HepG2 (cell line): ENCODE measurements around the gene TPRG1. TPM values are rescaled to one million over a fixed set of nuclear protein-coding genes. Genes with fewer than 3 reads are reported as not detected.
A peak's percentile ranks its signal among the peaks of the same experiment; 100 is the strongest.

ENCODE experiments used
- ATAC-seq: fragments of 200-7000 bp; cut with Tn5 transposase; 3 replicates; pipeline ENCODE4 v1.9.1; 2020; ENCODE audit warnings: mild to moderate bottlenecking, moderate library complexity
- BruUV-seq: library from RNA; stranded (reverse); fragments of 400-500 nt; replicated peaks from 2 replicates; lab custom pipeline; 2021; lab: Mats Ljungman, UMichigan
- CTCF ChIA-PET: fragments of 300-600 bp; formaldehyde crosslinking; extraction: SDS; loops from one replicate; lab custom pipeline; 2021; ENCODE audit warnings: low total read pairs, inconsistent platforms, low intra/inter-chr PET ratio; lab: Yijun Ruan, JAX
- POLR2A ChIA-PET: fragments of 350-600 bp; sonication (Branson Sonifier 250); formaldehyde crosslinking; loops from one replicate; lab custom pipeline; 2020; ENCODE audit warnings: antibody characterized with exemption, inconsistent platforms; lab: Yijun Ruan, JAX
- DNase-seq: peaks from one replicate; pipeline ENCODE4 v3.0.0-alpha.2; 2015; ENCODE audit warnings: low spot score
- FAIRE-seq: peaks from 3 replicates; lab custom pipeline; 2011; peaks lifted over from hg19 to GRCh38; lab: Jason Lieb, UNC
- H2AFZ ChIP-seq: one replicate; pipeline ENCODE4 v1.6.1; 2011; ENCODE audit warnings: low read length, inconsistent platforms
- H3K27ac ChIP-seq: fragments of 300-600 bp; 3 replicates; pipeline ENCODE4 v1.8.0; 2011; ENCODE audit warnings: mixed run types, mild to moderate bottlenecking, mixed read lengths, low read length, inconsistent platforms; ENCODE audit not compliant: insufficient read depth; ENCODE audit errors: extremely low read length
- H3K27me3 ChIP-seq, 2 experiments: fragments of 200-600 bp in 1 of 2; 2 replicates in 1 of 2; 3 replicates in 1 of 2; pipeline versions ENCODE4 v1.6.0 to v1.8.0; 2011; ENCODE audit warnings: low read length in 2 of 2, mild to moderate bottlenecking in 2 of 2, moderate library complexity in 2 of 2, inconsistent platforms in 1 of 2; ENCODE audit not compliant: insufficient read depth in 2 of 2, control insufficient read depth in 1 of 2
- H3K36me3 ChIP-seq, 2 experiments: fragments of 200-600 bp in 1 of 2; replicated peaks in 1 of 2; 2 replicates in 1 of 2; 3 replicates in 1 of 2; pipeline versions ENCODE4 v1.5.1 to v1.8.0; 2011; ENCODE audit warnings: low read length in 2 of 2, inconsistent platforms in 1 of 2; ENCODE audit not compliant: insufficient read depth in 2 of 2, control insufficient read depth in 1 of 2
- H3K4me1 ChIP-seq: 2 replicates; pipeline ENCODE4 v1.5.1; 2012; ENCODE audit warnings: low read length, inconsistent platforms; ENCODE audit not compliant: insufficient read depth
- H3K4me2 ChIP-seq: 2 replicates; pipeline ENCODE4 v1.6.0; 2011; ENCODE audit warnings: low read depth, low read length, inconsistent platforms
- H3K4me3 ChIP-seq, 3 experiments: fragments of 200-600 bp in 1 of 3; sonication (generic), shearing (Covaris generic) in 1 of 3; replicated peaks in 1 of 3; 2 replicates each; pipeline ENCODE4 v1.5.1; 2011 to 2016; ENCODE audit warnings: low read length in 3 of 3, inconsistent platforms in 2 of 3, low read depth in 2 of 3, mild to moderate bottlenecking in 2 of 3, control low read depth in 1 of 3, mixed read lengths in 1 of 3; ENCODE audit not compliant: insufficient read depth in 1 of 3
- H3K79me2 ChIP-seq: one replicate; pipeline ENCODE4 v1.6.1; 2011; ENCODE audit warnings: low read length, inconsistent platforms; ENCODE audit not compliant: insufficient read depth
- H3K9ac ChIP-seq: 2 replicates; pipeline ENCODE4 v1.6.0; 2011; ENCODE audit warnings: mild to moderate bottlenecking, low read depth, low read length, inconsistent platforms; ENCODE audit not compliant: insufficient read depth
- H3K9me3 ChIP-seq: 2 replicates; pipeline ENCODE4 v1.5.1; 2012; ENCODE audit warnings: mild to moderate bottlenecking, low read length
- H4K20me1 ChIP-seq: 2 replicates; pipeline ENCODE4 v1.6.0; 2011; ENCODE audit warnings: inconsistent platforms, mild to moderate bottlenecking, low read length, moderate library complexity; ENCODE audit not compliant: insufficient read depth
- CTCF ChIP-seq: sonication (generic); formaldehyde crosslinking; IDR thresholded peaks from 2 replicates; pipeline ENCODE4 v1.5.0; 2020; ENCODE audit warnings: mild to moderate bottlenecking, missing genetic modification reagents, moderate library complexity
- FOXJ3 ChIP-seq: sonication (generic); formaldehyde crosslinking; IDR thresholded peaks from 2 replicates; pipeline ENCODE4 v1.4.0; 2020; ENCODE audit warnings: missing genetic modification reagents, mild to moderate bottlenecking, borderline replicate concordance
- MAZ ChIP-seq, 2 experiments: sonication (generic) in 1 of 2; formaldehyde crosslinking in 1 of 2; IDR thresholded peaks; 2 replicates each; pipeline versions ENCODE4 v1.5.0 to v1.6.1; 2012 to 2020; ENCODE audit warnings: low read depth in 2 of 2, mild to moderate bottlenecking in 2 of 2, borderline replicate concordance in 1 of 2, improper control_type of control experiment in 1 of 2, low read length in 1 of 2, missing genetic modification reagents in 1 of 2, moderate library complexity in 1 of 2
- RNF2 ChIP-seq: fragments of 450-650 bp; conservative IDR thresholded peaks from 2 replicates; pipeline ENCODE4 v1.6.1; 2016; ENCODE audit warnings: low read depth
- STAG1 ChIP-seq: sonication (generic); formaldehyde crosslinking; IDR thresholded peaks from 2 replicates; pipeline ENCODE4 v1.4.0; 2020; ENCODE audit warnings: missing genetic modification reagents
- TBX3 ChIP-seq: fragments of 450-650 bp; IDR thresholded peaks from 2 replicates; pipeline ENCODE4 v1.6.1; 2017; ENCODE audit warnings: antibody characterized with exemption, mild to moderate bottlenecking, inconsistent platforms, borderline replicate concordance
- ZNF512 ChIP-seq: sonication (generic); formaldehyde crosslinking; IDR thresholded peaks from 2 replicates; pipeline ENCODE4 v1.4.0; 2020; ENCODE audit warnings: mild to moderate bottlenecking, missing genetic modification reagents
- WGBS: methylation state at CpG from one replicate; pipeline ENCODE4 v1.1.6; 2017; ENCODE audit warnings: low lambda C conversion rate; 5-methylcytosine and 5-hydroxymethylcytosine counted together
- in situ Hi-C: cut with HindIII; loops from 2 replicates; pipeline ENCODE4 v1.10.0; 2017; ENCODE audit warnings: low pct_unique_long_range_greater_than_20kb; ENCODE audit not compliant: extremely low pct_ligation_motif_present
- intact Hi-C: fragments of 100-400 bp; cut with micrococcal nuclease; formaldehyde crosslinking; loops from one replicate; pipeline ENCODE4 v1.10.0; 2022; ENCODE audit not compliant: unreplicated experiment
- polyA plus RNA-seq, 8 experiments: library from polyadenylated mRNA; depleted of rRNA in 3 of 8; stranded (reverse) in 7 of 8; unstranded in 1 of 8; fragments of >200 nt; fragmentation: Illumina TruSeq in 4 of 8; extraction: Trizol in 4 of 8; gene quantifications; 2 replicates each; pipeline versions ENCODE4 v1.2.1 to v1.2.3, GENCODE V29; 2011 to 2016; ENCODE audit warnings: low read depth in 4 of 8, missing spikeins in 1 of 8, mixed read lengths in 1 of 8; ENCODE audit not compliant: insufficient read depth in 1 of 8
- total RNA-seq, 5 experiments: library from RNA; depleted of rRNA; stranded (reverse); fragments of >200 nt; fragmentation: Illumina TruSeq; extraction: Trizol; gene quantifications; 2 replicates each; pipeline ENCODE4 v1.2.3, GENCODE V29; 2016; ENCODE audit warnings: low read depth in 1 of 5

The TPRG1 gene
- total and polyA plus RNA-seq, 2 of the 13 experiments (the other 11 are each of a cell fraction or from before 2014, with no cell fraction given): 0.17 TPM; not detected in 1

GRCh38 chr3:189272500-189273119 is 100.8 kb downstream of the TPRG1 start:
- in situ Hi-C loops: loop anchor here (5.0 kb wide), 1 partner anchor 675 kb away; no protein-coding TSS in a partner anchor
- DNase-seq: no peak
- POLR2A ChIA-PET: no interaction called here

More at GRCh38 chr3:189272500-189273119, 100.8 kb downstream of the TPRG1 start:
- H3K4me3 ChIP-seq: no peak overlapping the region
- TF ChIP-seq RNF2 (no peak), ZNF512 (CRISPR knock-in tag) (0 out of 2 replicates have a peak, but pooled peaks have one; percentile 42), TBX3 (no peak), CTCF (CRISPR knock-in tag) (peak; percentile 49), STAG1 (CRISPR knock-in tag) (peak; percentile 38), FOXJ3 (CRISPR knock-in tag) (no peak), MAZ (IDR thresholded peaks at IDR 0.05; ENCODE audit: borderline replicate concordance, low read depth, low read length) (no peak), MAZ (CRISPR knock-in tag; IDR thresholded peaks at IDR 0.05; ENCODE audit: low read depth) (no peak)
- no peaks in the 10 kb centered on the region for H3K4me1 ChIP-seq
- CTCF ChIA-PET: no interaction called here
- no peaks in the 10 kb centered on the region for H3K27me3 ChIP-seq
- no peaks in the 10 kb centered on the region for H3K79me2 ChIP-seq
- BruUV-seq: no TSS peak
- no peaks in the 10 kb centered on the region for H3K9me3 ChIP-seq
- FAIRE-seq (no peak), ATAC-seq (peak; percentile 81)
- no peaks in the 10 kb centered on the region for H4K20me1 ChIP-seq
- H3K9ac ChIP-seq: no peak overlapping the region
- intact Hi-C loops: no loop called here
- no peak overlapping the region for H3K27ac ChIP-seq
- H2AFZ ChIP-seq: no peak overlapping the region
- WGBS: under 1% methylated on average over 4 of the region's 4 CpGs
- no peak overlapping the region for H3K4me2 ChIP-seq
- H3K36me3 ChIP-seq: no peaks in the 10 kb centered on the region
